ENCODE results near the gene CGB3.

DNA sequence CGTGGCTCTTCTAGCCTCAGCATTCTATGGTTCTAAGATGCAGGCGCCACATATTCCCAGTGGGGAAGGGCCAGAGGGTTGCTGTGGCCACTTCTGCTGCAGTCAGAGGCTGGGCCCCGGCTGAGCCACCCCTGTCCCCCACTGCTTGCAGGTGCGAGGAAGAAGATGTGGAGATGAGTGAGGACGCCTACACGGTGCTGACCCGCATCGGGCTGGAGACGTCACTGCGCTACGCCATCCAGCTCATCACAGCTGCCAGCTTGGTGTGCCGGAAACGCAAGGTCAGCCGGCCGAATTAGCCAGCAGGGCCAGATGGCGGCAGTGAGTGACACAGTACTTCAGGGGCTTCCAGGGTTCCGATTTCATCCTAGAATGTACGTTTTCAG lies 9.3 kb downstream of the CGB3 start:
- TF ChIP-seq, protein P1, sequence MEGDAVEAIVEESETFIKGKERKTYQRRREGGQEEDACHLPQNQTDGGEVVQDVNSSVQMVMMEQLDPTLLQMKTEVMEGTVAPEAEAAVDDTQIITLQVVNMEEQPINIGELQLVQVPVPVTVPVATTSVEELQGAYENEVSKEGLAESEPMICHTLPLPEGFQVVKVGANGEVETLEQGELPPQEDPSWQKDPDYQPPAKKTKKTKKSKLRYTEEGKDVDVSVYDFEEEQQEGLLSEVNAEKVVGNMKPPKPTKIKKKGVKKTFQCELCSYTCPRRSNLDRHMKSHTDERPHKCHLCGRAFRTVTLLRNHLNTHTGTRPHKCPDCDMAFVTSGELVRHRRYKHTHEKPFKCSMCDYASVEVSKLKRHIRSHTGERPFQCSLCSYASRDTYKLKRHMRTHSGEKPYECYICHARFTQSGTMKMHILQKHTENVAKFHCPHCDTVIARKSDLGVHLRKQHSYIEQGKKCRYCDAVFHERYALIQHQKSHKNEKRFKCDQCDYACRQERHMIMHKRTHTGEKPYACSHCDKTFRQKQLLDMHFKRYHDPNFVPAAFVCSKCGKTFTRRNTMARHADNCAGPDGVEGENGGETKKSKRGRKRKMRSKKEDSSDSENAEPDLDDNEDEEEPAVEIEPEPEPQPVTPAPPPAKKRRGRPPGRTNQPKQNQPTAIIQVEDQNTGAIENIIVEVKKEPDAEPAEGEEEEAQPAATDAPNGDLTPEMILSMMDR (conservative IDR thresholded peaks at IDR 0.05): no peak
- TF ChIP-seq ZFX (IDR thresholded peaks at IDR 0.05): no peak
